GM18870 (cell line): ENCODE results near the gene RNASEH2B.

Experiments
- ATAC-seq: cut with Tn5 transposase; IDR thresholded peaks from one replicate; pipeline ENCODE4 v1.9.1; 2021; ENCODE audit warnings: moderate library complexity; ENCODE audit not compliant: unreplicated experiment

Gene RNASEH2B, protein sequence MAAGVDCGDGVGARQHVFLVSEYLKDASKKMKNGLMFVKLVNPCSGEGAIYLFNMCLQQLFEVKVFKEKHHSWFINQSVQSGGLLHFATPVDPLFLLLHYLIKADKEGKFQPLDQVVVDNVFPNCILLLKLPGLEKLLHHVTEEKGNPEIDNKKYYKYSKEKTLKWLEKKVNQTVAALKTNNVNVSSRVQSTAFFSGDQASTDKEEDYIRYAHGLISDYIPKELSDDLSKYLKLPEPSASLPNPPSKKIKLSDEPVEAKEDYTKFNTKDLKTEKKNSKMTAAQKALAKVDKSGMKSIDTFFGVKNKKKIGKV

DNA sequence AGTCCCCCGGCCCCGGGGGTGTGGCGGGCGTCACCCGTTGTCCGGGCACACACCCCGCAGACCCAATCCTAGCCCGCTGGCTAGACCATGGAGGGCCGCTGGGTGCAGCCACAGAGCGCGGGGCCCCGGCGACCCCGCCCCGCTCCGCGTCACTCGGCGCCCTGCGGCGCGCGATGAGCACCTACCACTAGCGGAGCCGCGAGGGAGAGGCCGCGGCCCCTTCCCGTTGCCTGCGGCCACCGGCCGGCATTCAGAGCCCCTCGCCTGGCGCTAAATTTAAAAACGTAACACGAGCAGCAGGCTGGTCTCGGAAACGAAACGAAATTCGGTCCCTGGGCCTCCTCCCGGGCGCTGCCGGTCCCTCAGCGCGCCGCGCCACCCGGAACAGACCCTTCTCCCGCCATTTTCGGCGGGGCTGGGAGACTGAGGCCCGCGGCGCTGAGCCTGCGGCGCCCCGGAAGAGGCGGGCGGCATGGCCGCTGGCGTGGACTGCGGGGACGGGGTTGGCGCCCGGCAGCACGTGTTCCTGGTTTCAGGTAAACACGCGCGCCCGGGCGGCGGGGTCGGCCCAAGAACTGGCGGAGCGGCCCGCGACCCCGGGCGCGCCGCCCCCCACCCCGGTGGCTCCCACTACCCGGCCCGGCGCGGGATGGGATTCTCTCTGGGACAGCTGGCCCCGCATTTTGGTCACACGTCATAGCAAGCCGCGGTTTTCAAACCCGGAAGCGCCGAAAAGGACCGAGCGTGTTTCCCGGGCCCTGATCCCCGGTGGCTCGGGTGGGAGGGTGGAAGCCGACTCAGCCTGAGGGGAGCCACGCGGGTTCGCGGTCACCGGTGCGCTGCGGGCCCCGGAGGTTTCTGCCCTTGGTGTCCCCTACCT lies at the start of gene RNASEH2B:
RNASEH2B (plus strand) TSS at position 187 of the 880 bp plus-strand sequence; CDS start at position 473, 286 bp downstream.
- peak; percentile 51 for ATAC-seq

DNA sequence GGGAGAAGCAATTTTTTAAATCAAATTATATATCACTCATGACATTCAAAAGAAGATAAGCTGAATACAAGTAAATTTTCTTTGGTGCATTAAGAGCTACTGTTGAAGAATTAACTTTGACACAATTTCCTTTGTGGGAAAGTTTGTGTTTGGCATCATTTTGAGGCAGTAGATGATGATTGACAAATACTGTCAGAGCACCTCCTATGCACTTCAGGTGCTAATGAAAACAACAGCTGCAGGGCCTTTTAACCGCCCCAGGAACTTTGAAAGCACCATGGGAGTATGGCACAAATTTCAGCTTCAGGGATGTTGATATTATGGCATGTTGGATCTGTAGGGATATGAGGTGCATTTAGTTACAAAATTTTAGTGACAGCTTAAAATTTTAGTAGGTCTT lies 45.1 kb upstream of the RNASEH2B start:
- ATAC-seq: no peak

DNA sequence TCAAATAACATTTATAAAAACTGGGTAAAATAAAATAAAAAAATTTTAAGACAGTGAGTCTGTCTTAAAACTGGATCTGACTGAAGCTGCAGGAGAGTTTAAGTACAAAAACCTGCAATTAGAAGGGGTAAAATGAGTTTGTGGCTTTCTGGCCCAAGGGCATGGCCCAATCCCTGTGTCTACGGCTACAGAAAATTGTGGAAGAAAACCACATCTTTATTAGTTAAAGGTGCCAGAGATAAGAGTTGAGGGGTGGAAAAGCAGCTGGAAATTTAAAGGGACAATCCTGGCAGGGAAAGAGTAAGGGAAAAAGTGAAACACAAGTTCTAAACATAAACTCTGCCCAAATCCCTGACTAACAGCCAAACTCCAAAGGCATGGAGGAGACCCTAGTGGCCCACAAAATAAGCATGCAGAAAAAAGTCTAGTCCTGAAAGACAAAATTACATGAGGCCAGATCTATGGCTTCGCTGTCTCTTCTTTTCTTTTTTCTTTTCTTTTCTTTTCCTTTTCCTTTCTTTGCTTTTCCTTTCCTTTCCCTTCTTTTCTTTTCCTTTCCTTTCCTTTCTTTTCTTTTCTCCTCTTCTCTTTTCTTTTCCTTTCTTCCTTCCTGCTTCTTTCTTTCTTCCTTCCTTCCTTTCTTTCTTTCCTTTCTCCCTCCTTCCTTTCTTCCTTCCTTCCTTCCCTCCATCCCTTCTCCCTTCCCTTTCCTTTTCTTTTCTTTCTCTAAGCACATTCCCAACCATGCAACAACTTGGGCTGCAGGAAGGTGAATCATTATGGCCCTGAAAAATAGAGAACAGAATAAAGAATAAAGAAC lies 42.6 kb upstream of the RNASEH2B start:
- no peak for ATAC-seq

DNA sequence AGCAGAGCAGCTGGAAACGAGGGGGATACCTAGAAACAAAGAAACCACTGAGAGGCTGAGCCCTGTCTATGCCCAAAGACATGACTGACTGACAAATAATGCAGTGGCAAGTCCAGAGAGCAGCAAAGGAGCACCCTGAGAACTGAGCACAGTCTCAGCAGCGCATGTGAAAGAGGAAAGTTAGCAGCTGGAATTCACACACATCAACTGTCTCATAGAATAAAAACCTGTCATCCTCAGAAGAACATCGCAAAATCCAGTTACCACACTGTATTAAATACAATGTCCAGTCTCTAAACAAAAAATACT lies 42.0 kb upstream of the RNASEH2B start:
- no peak for ATAC-seq

DNA sequence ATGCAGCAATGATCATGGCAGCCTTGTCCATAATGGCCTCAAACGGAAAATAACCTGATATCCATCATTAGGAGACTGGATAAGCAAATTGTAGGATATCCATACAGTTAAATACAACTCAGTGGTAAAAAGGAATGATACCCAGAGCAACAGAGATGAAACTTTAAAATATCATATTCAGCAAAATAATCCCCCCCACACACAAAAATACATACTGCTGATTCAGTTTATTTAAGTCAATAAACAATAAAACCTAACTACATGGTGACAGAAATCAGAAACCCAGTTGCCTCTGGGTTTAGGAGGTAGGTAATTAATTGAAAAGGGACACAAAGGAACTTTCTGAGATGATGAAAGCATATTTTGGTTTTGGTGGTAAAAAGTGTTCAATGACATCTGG lies 38.2 kb upstream of the RNASEH2B start:
- no peak for ATAC-seq

DNA sequence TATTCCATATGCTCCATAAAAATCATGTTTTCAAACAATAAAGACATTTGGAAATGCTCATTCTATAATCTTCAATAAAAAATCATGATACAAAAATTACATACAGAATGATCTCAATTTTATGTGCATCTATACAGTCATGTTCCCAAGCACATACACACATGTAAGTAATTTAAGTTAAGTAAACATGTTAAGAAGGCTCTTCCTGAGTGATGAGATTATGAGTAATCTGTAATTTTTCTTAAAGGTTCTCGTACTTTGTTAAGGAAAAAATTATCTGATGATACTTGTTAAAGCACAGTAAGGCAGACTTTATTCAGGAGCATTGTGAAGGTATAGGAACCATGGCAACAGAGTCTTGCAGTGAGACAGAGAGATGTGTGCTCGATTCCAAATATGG lies 36.1 kb upstream of the RNASEH2B start:
- ATAC-seq: no peak

DNA sequence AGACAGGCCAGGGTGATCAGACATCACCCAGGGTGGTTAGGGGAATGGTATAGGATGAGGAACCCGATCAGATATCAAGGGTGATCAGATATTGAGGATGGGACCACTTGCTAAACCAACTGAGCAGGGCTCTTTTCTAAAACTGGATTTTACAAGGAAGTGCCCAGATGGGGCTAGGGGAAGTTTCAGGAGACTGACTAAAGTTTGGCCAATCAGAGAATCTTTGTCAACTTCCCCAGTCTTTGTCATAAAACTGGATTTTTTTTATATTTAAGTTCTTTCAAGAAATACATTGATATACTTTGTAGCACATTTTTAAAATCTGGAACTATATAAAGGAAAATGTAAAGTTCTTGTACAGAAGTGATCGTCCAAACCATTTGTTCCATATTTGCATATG lies 35.6 kb upstream of the RNASEH2B start:
- ATAC-seq: no peak

DNA sequence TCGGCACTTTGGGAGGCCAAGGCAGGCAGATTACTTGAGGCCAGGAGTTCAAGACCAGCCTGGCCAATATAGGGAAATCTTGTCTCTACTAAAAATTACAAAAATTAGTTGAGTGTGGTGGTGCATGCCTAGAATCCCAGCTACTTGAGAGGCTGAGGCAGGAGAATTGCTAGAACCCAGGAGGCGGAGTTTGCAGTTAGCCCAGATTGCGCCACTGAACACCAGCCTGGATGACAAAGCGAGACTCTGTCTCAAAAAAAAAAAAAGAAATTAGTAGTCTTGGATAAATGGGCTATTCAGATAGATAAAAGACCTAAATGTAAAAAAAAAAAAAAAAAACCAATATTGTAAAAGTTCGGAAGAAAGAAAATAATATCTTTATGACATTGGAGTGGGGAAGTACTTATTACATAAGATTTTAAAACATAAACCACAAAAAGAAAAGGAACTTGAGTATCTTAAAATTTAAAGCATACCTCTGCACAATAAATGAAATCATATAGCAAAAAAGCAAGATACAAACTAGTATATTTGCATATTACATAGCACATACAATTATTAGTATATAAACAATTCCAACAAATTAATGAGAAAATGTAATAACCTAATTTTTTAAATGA lies 26.7 kb upstream of the RNASEH2B start:
- no peak for ATAC-seq

DNA sequence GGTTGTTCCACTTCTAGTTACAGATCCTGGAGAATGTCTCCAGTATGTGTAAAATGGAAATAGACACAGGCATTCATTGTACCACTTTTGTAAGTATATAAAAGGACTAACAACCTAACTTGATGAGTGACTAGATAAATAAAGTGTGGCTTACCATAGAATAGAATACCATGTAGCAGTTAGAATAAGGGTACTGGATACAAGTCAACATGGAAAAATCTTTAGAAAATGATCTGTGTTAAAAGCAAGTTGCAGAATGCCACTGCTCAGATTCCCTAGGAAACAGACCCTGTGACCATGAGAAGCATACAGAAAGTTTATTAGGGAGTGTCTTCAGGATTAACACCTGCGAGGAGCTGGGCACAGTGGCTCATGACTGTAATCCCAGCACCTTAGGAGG lies 25.9 kb upstream of the RNASEH2B start:
- no peak for ATAC-seq

DNA sequence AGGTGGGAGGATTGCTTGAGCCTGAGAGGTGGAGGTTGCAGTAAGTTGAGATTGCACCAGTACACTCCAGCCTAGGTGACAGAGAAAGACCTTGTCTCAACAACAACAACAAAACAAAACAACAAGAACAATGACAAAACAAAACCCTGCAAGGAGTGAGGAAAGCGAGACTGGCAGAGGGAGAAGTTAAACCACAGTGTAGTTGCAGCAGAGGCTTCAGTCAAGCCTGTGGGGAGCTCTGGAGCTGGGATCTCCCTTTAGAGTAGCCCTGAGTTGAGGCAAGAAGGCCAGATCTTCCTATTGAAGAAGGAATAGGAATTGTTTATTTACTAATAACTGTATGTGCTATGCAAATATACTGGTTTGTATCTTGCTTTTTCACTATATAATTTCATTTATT lies 25.3 kb upstream of the RNASEH2B start:
- no peak for ATAC-seq

DNA sequence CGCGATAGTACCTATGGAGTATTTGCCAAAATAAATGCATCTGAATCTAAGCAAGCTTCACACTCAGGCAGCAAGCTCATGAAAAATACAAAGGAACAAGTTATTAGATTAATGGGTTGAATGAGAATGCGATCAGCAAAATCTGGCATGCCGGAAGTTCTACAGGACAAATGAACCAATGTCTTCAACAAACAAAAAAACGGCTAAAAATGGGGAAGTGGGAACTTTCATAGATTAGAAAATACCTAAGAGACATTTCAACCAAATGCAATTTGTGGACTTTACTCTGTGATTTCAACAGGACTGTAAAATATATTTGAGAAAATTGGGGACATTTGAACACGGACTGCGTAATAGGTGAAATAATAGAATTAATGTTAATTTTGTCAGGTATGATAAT lies 22.4 kb upstream of the RNASEH2B start:
- no peak for ATAC-seq

DNA sequence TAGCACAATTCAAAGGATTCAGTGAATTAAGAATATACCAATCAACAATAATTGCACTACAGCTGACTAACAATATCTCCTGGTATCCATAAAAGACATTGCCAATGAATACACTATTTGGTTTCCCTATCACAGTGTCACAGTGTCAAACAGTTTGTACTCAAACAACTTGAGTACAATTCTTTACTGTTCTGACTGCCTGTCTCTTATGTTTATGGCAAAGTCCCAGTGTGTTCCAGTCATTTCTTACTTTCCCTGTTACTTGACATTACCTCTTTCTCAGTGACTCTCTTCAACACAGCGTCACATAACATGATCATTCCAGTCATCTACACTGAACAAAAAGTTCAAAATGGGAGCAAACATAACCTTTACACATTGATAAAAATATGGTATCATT lies 21.2 kb upstream of the RNASEH2B start:
- no peak for ATAC-seq

DNA sequence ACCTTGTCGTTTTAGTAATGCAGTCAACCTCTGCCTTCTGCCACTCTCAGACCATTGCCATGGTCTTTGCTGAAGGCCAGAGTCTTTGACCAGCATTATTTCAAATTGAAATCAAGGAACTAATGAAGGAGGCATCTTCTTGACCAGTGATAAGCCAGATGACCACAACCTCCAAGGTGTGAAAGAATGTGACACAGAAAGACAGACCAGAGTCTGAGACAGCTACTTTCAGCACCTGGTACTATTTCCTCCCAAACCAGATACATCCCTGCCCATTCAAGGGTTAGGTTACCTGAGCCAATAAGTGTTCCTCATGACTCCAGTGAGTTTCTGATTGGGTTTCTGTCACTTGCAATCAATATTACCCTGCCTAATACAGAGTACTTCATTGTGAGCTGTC lies 20.3 kb upstream of the RNASEH2B start:
- ATAC-seq: no peak

DNA sequence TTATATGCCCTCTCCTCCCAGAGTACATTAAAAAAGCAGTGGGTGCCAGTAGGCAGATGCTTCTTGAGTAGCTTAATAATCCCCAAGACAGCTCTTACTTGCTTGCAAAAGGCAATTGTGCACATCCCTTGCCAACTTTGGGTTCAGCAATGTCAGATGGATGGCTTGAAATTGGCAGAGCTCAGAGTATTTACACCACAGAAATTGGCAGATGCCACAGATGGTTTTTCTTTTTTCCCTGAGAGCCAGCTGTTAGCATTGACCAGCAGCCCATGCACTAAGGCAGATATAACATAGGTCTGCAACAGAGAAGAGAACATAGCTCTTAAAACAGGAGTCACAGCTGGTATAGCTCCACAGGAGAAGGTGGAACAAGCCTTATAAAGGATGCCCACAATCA lies 18.4 kb upstream of the RNASEH2B start:
- ATAC-seq: no peak

DNA sequence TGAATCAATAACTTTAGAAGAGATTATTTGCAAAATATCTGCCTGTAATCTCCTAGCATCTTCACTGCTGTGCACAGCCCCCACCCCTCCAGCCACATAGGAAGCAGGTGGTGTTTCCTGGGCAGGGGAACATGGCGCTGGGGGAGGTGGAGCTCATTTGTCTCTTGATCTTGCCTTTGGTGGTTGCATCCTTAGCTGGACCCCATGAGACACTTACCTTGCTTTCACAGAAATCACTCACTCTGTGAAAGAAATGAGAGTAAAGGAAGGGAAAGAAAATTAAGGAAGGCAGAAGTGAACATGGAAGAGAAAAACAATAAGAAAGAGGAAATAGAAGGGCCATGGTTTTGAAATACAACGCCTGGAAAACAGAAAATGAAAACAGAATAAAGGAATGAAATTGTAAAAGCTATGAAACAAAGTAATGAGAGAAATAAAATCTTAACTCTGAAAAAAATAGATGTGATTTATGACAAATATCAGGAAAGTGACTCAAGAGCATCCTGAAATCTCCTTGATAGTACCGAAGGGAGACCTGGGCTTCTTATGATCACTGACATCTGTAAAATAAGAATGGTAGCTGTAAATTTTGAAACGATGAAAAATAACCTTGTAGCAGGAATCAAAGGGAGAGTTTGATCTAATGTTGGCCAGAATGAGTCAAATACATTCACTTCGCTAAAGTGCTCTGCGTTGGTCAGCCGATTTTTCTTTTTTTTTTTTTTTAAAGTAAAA lies 17.2 kb upstream of the RNASEH2B start:
- no peak for ATAC-seq

DNA sequence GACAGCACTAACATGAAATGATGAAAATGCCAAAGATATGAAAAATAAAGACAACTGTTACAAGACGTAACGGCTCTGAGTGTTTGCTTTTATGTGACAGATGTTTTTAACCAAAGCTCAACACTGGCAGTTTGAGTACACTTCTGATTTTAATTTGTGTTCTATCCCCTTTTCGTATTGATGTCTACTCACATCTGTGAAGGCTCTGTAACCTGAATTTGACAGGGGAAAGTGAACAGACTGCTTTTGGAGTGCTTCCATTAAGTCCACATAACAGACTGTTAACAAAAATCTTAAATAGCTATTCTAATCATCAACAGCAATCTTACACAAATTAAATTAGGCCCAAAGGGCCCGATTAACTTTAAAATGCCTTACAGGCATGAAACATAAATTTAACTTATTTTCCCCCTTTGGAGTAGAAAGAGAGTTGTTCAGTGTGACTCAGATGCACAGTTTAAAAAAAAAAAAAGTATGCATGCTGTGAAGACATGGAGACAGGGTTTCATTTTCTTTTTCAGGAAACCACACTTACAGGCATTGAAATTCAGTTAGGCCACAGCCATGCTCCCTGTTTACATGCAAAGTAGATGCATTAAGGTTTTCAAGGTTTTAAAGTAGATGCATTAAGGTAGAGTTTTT lies 16.3 kb upstream of the RNASEH2B start:
- ATAC-seq: peak; percentile 86

DNA sequence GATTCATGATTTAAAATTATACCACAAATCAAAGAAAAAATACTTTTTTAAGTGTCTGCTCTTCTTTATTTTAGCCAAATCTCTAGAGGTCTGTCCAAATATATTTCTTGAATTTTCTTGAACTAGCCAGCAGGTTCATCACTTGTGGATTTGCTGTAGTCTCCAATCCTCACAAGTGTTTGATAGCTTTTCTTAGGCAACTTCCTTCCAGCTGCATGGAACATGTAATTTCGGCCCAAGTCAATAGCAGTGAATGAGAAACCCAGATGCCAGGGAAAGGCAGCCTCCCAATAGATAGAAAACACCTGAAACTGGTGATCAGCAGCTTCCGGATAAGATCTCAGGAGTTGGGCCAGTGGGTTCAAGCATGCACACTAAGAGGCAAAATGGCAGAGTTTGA lies 15.6 kb upstream of the RNASEH2B start:
- no peak for ATAC-seq

DNA sequence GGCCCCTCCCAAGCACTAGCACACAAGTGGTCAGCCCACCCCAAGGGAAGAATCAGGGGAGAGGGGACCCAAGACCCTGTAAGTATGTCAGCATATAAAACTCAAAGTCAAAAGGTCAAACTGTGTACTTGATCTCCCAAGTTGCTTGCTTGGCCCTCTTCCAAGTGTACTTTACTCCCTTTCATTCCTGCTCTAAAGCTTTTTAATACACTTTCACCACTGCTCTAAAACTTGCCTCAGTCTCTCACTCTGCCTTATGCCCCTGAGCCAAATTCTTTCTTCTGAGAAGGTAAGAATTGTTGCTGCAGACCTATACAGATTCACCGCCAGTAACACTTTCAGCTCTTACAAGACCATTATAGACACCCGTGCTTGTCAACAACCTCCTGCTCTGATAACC lies 15.1 kb upstream of the RNASEH2B start:
- ATAC-seq: no peak

DNA sequence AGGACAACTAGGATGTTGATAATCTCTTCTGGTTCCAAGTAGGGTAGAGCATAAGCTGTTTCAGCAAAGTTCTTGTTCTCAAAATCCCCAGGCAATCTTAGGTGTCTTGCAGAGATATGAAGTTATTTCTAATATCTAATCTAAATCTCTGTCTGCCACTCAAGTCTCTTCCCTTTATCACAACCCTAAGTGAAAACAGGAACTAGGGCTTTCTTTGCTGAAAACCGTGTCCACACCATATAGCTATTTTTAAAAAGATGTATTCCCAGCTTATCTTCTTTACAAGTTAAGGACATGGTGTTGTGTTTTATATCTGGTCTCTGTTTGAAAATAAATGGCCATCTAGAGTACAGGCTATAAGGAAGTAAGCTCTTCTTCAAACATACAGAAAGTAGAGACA lies 11.3 kb upstream of the RNASEH2B start:
- ATAC-seq: no peak

DNA sequence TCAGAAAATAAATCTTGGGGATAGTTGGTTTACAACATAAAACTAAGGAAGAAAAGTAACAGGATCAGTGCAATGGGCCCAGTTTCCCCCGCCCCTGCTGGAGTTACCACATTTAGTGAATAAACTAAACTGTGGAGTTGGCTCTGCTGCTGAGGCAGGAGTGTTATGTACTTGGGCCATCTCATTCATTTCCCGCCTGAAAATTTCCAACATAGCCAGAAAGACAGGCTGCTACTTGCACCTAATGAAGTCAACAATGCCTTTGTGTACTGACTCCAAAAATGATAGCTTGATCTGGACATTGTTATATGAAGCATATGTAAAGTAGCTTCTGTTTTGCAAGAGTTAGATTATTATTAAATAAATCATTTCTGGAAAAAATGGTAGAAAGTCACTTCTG lies 7.9 kb upstream of the RNASEH2B start:
- no peak for ATAC-seq
